ENCODE data around the gene ATIC.

DNA sequence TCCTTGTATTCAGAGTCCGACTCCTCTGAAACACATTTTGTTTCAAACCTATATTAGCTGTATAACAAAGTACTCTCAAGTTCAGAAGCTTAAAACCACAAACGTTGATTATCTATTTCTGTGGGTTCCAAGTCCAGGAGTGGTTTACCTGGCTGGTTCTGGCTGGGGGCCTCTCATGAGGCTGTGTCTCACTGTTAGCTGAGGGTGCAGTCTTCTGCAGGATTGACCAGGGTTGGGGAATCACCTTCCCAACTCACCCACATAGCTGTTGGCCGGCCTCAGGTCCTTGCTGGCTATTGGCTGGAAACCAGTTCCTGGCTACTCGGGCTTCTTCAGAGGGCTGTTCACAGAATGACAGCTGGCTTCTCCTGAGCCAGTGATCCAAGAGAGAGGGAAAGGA, 18.0 kb upstream of the ATIC start:
- TF ChIP-seq ZNF544 (tag by site-specific recombination; IDR thresholded peaks at IDR 0.05) (no peak), CTCF (tag by site-specific recombination; IDR thresholded peaks at IDR 0.05) (no peak)
